GM21737 (cell line): Measurements from ENCODE around the gene ZFAND6.
A peak's percentile ranks its signal among the peaks of the same experiment; 100 is the strongest.

ENCODE experiments used
- ATAC-seq: cut with Tn5 transposase; IDR thresholded peaks from one replicate; pipeline ENCODE4 v1.9.1; 2021; ENCODE audit warnings: mild to moderate bottlenecking, moderate library complexity; ENCODE audit not compliant: unreplicated experiment

The ZFAND6 gene

DNA sequence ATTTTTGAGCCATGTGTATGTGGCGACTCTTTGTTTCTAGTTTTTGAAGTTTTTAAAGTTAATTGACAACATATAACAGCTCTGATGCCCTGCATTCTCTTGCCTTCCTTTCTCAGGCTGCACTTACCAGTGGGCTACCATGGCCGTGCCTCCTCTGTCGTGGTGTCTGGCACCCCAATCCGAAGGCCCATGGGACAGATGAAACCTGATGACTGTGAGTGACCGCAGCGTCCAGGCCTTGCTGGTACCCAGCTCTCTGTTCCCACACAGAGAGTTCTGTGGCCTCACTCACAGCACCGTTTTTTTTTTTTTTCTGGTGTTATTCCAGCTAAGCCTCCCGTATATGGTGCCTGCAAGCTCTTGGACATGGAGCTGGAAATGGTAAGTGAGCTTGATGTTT lies 108.5 kb downstream of the ZFAND6 start:
- ATAC-seq = no peak

DNA sequence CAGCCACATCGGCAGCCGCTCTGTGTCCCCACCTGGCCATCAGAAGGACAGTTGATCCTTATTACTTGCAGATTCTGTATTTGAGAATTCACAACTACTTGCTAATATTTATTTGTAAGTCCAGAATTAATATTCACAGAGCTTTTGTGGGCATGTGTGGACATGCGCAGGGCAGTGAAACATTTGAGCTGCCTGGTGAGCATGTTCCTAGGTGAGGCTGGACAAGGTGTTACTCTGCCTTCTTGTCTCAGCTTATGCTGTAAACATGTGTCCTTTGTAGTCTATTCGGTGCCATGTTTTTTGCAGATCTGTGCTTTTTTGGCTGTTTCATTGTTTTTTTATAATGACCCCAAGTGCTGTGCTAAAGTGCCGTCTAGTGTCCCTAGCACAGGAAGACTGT lies 108.9 kb downstream of the ZFAND6 start:
- no peak for ATAC-seq

GRCh38 chr15:80169768-80170357 lies 110.4 kb downstream of the ZFAND6 start:
- no peak for ATAC-seq

DNA sequence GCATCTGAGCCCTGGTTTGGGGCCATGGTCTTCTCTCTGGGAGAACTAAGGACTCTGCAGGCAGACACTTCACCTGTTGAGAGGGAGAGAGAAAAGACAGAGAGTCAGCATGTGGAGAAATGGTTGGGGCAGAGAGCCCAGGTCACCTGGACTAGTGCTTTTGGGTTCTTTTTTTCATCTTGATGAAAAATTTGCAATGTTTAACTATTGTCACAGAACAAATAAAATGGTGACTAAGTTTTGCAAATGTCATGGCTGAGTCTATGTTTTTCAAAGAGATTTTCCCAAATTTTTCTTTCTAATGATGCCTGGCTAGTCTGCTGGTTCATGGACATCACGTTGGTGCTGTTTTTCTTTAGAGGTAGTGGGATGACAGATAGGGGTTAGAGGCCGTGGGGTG lies 111.1 kb downstream of the ZFAND6 start:
- ATAC-seq = no peak

DNA sequence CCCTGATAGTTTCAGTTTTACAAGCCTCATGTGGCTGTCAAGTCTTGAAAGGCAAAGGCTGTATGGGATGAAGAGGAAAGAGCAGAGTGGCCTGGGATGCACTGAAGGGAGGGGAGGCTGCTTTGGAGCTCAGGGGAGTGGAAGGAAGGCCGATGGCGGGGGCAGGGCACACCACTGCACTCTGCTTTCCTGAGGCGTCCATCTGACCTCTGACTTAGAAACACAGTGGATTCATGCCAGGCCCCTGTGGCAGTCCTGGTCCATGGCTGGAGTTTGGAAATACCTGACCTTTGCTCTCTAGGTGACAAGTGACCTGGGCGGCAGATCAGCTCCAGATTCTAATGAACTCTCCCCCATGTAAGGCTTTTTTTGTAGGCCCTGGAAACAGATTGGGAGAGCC lies 112.3 kb downstream of the ZFAND6 start:
- no peak for ATAC-seq

- no peak for ATAC-seq
Observed at GRCh38 chr15:80172401-80172800, 112.9 kb downstream of the ZFAND6 start.

DNA sequence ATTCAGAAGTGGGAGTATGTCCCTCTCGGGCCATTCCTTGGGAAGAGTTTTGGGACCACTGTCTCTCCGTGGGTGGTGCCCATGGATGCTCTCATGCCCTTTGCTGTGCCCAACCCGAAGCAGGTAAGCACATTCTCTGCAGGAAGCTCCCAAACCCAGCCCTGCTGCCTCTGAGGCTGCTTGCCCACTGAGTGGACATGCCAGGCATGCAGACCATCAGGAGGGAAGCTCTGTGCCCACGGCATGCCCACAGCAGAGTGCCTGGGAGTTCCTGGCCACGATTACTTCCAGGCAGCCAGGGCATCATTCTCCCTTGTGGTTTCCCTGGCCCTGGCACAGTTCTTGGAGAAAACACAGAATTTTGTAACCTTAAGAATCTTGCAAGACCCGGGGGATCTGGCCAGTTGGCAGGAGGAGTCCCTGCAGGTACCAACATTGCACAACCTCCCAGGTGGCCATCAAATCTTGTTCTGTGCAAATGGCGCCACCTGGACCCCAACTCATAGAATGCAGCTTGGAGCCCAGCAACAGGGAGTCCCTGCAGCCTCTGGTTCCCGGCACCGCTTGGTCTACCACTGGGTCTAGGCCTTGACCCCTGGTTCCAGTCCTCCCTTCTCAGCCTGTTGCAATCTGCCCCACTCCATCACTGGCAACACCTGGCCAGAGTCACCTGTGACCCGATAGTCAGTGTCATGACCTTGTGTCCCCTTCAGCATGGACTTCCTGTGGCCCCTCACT lies 113.7 kb downstream of the ZFAND6 start:
- ATAC-seq = peak; percentile 77

GRCh38 chr15:80174017-80174746 lies 114.7 kb downstream of the ZFAND6 start:
- ATAC-seq = no peak

- ATAC-seq = no peak
Observed at GRCh38 chr15:80175436-80175835, 116.0 kb downstream of the ZFAND6 start.

GRCh38 chr15:80176443-80176842 lies 117.0 kb downstream of the ZFAND6 start:
- no peak for ATAC-seq

DNA sequence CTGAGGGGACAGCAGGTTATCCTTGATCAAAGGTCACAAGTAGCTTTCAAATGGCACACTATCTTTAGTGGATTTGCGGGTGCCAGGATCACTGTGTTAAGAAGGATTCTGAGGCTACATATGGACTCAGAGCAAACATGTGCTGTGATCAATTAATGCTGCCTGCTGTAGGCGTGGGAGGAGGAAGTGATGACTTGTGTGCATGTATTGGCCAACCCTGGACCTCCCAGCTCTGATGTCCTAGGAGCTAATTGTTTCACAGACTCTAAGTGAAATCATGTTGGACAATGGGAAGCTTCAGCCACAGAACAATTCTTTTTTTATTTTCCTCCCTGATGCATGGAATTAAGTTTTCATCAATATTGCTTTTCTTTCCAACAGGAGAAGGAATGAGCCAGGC lies 117.7 kb downstream of the ZFAND6 start:
- no peak for ATAC-seq

DNA sequence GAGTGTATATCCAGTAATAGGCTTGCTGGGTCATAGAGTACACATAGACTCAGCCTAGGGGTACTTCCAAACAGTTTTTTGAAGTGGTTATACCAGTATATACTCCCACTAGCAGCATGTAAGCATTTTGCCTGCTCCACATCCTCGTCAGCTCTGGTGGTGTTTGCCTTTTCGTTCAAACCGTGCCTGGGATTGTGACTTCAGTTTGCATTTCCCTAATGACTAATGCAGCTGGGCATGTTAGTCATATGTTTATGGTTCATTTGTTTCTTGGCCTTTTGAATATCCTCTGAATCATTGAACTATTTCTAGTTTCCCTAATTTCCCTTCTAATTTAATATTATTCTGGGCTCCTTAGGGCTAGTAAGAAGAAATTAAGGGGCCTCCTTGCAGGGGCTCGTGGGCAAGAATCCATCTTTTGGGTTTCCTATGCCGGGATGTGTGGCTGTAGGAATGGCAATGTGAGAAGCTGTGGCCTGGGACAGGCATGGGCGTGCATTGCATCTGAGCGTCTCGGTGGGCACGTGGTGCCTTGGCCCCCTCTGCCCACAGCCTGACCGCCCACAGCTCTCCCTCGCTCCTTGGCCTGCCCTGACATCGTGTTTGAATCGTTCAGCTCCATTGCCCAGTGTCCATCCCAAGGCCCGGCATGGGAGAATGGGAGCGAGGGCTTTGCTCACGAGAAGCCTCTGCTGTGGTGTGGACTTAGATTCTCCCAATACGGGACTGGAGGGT lies 119.7 kb downstream of the ZFAND6 start:
- no peak for ATAC-seq

- no peak for ATAC-seq
Observed at GRCh38 chr15:80179935-80180334, 120.5 kb downstream of the ZFAND6 start.

GRCh38 chr15:80180468-80180867 lies 121.0 kb downstream of the ZFAND6 start:
- ATAC-seq = no peak

- ATAC-seq = no peak
Observed at GRCh38 chr15:80180986-80181385, 121.5 kb downstream of the ZFAND6 start.

DNA sequence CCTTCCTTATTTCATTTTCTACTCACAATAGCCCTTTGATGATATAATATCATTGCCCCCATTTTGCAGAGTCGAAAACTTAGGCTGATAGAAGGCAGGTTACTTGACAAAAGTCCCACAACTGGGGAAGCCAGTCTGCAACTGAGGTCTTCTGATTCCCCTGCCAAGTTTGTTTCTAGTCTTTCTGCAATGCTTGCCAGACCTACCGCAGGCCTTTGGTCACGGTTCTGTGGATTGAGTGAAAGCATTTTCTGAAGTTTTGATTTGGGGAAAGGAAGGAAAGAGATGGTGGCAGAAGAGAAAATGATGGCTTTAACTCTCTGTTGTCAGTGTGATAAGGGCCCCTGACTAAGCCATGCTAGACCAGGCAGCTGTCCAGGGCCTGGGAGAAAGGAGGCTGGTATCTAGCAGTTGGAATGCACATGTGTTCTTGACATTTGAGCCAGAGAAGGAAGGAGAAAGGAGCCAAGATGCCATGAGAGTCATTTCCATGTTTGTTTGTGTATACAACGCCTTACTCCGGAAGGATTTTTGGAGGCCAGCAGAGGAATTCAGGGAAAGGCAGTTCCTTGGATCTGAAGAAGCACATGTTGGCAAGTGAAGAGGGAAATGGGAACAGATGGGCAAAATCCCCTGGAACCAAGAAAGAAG lies 123.3 kb downstream of the ZFAND6 start:
- ATAC-seq = no peak

DNA sequence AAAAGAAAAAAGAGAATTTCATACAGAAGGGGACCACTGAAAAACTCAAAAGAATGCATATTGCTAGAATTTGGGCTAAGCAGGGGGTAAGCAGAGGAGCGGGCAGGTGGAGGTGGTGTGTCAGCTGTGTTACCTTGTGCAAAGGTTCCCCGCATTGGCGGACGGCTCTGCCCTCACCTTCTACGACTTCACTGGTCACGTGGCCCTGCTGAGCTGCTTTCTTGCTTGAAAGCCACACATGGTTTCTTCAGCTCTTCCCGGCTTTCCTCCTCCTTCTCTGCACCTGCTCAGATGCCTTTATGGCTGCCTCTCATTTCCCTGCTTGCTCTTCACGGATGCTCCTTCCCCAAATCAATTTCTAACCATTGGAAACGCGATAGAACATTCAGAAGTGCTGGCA lies 123.8 kb downstream of the ZFAND6 start:
- no peak for ATAC-seq

DNA sequence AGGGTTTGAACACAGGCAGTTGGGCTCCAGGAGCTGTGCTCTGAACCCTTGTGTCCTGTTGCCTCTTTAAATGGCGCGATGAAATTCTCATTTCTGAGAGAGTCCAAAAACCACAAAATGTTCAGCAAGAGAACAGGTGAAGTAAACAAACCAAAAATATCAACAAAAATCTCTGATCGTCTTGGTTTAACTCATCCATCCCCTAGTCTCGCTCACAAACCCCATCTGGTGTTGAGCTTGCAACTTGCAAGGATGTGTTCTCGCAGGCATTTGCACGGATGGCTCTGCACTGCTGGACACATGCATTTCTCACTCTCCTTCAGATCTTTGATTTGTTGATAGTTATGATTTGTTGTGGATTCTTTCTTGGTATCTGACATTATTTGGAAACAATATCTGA lies 124.4 kb downstream of the ZFAND6 start:
- no peak for ATAC-seq

GRCh38 chr15:80184554-80184953 lies 125.1 kb downstream of the ZFAND6 start:
- no peak for ATAC-seq

- no peak for ATAC-seq
Observed at GRCh38 chr15:80185152-80185551, 125.7 kb downstream of the ZFAND6 start.

DNA sequence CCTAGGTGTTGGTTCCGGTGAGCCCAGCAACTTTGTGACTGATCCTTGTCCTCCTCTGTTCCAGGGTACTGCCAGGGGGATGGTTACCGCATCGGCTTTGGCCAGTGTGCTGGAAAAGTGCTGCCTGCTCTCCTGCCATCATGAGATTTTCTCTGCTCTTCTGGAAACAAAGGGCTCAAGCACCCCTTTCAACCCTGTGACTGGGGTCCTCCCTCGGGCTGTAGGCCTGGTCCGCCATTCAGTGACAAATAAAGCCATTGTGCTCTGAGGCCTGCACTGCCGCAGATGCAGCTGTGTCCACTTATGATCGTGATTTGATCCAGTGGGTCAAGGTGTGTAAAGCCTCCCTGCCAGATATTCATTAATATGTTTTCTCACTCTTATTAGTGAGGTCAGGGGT lies 126.6 kb downstream of the ZFAND6 start:
- ATAC-seq = no peak
